ENCODE measurements around the gene AFDN.

Gene AFDN

GRCh38 chr6:167801263-167801662, 25.4 kb upstream of the AFDN start:
- no peak for DNase-seq (ENCODE audit: low read depth)
- no peak for TF ChIP-seq CTCF (IDR thresholded peaks at IDR 0.05; ENCODE audit: control insufficient read depth, extremely low read depth, insufficient read depth)
- no peak overlapping the region for H3K4me3 ChIP-seq (ENCODE audit: low read depth, low read length)

GRCh38 chr6:167802339-167802738, 24.4 kb upstream of the AFDN start:
- TF ChIP-seq CTCF (IDR thresholded peaks at IDR 0.05; ENCODE audit: control insufficient read depth, extremely low read depth, insufficient read depth) = no peak
- no peak for DNase-seq (ENCODE audit: low read depth)
- H3K4me3 ChIP-seq (ENCODE audit: low read depth, low read length) = no peak overlapping the region

GRCh38 chr6:167803816-167804215, 22.9 kb upstream of the AFDN start:
- no peak overlapping the region for H3K4me3 ChIP-seq (ENCODE audit: low read depth, low read length)
- DNase-seq (ENCODE audit: low read depth) = no peak
- TF ChIP-seq CTCF (IDR thresholded peaks at IDR 0.05; ENCODE audit: control insufficient read depth, extremely low read depth, insufficient read depth) = no peak

GRCh38 chr6:167804281-167805013, 22.3 kb upstream of the AFDN start:
- H3K4me3 ChIP-seq (ENCODE audit: low read depth, low read length) = no peak overlapping the region
- DNase-seq (ENCODE audit: low read depth) = no peak
- TF ChIP-seq CTCF (IDR thresholded peaks at IDR 0.05; ENCODE audit: control insufficient read depth, extremely low read depth, insufficient read depth) = no peak

- DNase-seq (ENCODE audit: low read depth) = no peak
- TF ChIP-seq CTCF (IDR thresholded peaks at IDR 0.05; ENCODE audit: control insufficient read depth, extremely low read depth, insufficient read depth) = no peak
- no peak overlapping the region for H3K4me3 ChIP-seq (ENCODE audit: low read depth, low read length)
These were observed 21.2 kb upstream of the AFDN start for GRCh38 chr6:167805349-167806060.

GRCh38 chr6:167806061-167806700, 20.5 kb upstream of the AFDN start:
- no peak for TF ChIP-seq CTCF (IDR thresholded peaks at IDR 0.05; ENCODE audit: control insufficient read depth, extremely low read depth, insufficient read depth)
- DNase-seq (ENCODE audit: low read depth) = no peak
- no peak overlapping the region for H3K4me3 ChIP-seq (ENCODE audit: low read depth, low read length)
